Colon (tissue), 2 donors: ENCODE measurements around the gene CACNG4.
"Not testable (repeated sequence)": the region's sequence is repeated elsewhere in the genome, so short reads cannot be mapped to it uniquely, and the experiment has no call there.

Experiments used
- FAIRE-seq: peaks from 2 replicates; lab custom pipeline; 2012; peaks lifted over from hg19 to GRCh38; lab: Jason Lieb, UNC
- donor health status: control.
- donor health status: control.

Gene CACNG4

DNA sequence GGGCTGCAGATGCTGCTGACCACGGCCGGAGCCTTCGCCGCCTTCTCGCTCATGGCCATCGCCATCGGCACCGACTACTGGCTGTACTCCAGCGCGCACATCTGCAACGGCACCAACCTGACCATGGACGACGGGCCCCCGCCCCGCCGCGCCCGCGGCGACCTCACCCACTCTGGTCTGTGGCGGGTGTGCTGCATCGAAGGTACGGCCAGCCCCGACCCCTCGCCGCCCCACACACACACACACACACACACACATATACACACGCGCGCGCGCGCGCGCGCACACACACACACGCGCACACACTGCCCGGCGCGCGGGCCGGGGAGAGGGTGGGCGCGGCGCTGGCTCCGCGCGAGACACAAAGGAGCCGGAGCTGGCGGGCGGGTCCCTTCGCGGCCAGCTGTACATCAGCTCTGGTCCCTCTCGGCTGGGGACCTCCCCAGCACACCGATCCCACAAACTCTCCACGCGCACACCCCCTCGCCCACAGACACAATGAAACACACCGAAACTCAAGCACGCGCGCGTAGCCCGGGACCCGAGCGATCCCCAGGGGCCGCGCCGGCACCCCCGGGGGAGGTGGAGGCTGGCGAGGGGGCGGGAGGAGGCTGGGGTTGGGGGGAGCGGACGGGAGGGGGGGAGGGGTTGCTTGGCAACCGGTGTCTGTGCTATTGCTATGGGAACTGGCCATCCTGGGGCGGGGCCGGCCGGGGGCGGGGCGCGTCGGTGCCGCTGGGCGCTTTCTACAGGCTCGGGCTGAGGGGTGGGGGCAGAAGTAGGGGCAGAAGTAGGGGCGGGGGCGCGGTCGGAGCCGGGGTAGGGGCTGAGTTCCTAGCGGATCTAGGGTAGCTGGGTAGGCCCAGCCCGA is 658 bp downstream of the CACNG4 start:
- FAIRE-seq = no peak

GRCh38 chr17:66965801-66966262 is 1.3 kb downstream of the CACNG4 start:
- no peak for FAIRE-seq

- FAIRE-seq = no peak
Measured at GRCh38 chr17:66966298-66966697, 1.8 kb downstream of the CACNG4 start.

GRCh38 chr17:66966704-66967418 is 2.4 kb downstream of the CACNG4 start:
- no peak for FAIRE-seq

DNA sequence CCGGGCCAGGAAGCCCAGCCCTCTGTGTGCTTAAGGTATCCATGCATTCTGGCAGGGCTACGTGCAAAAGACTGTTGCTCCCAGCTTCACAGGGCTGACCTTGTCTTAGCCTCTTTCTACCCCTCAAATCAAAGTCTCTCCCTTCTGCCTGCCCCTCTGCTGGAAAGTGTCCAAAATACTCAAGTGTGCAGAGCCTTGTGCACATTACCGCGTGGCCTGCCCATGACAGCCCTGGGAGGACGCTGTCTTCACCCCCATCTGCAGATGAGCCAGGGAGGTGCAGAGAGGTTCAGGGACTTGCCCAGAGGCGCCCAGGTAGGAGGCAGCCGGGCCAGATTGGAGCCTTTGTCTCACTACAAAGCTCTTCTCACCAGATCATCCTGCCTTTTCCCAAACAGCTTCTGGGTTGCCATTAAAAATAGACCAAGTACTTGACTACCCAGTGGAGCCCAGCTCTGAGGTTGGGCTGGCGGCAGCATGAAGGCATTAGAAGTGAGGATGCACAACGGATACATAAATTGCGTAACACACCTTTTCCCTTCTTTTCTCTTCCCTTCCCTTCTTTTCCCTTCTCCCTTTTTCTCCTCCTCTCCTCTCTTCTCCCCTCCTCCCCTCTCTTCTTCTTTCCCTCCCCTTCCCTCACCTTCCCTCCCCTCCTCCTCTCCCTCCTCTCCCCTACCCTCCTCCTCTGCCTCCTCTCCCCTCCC is 3.5 kb downstream of the CACNG4 start:
- no peak for FAIRE-seq

DNA sequence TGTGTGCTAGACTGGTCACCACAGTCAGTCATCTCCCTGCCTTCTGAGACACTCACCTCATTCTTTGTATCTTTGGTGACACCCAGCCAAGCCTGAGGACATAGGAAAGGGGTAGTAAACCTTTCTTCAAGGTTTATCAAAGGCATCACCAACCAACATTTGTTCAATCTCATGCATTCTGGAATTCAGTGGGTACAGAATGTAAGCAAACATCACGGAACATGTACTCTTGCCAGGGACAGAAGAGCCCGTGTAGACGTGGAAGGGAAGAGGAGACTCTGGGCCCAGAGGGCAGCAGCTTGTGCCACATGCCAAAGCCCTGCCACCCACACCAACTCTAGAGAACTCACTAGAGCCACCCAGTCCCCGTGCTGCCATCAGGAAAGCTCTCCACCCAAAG is 4.4 kb downstream of the CACNG4 start:
- FAIRE-seq = no peak

- FAIRE-seq = no peak
Measured at GRCh38 chr17:66970140-66970539, 5.6 kb downstream of the CACNG4 start.

DNA sequence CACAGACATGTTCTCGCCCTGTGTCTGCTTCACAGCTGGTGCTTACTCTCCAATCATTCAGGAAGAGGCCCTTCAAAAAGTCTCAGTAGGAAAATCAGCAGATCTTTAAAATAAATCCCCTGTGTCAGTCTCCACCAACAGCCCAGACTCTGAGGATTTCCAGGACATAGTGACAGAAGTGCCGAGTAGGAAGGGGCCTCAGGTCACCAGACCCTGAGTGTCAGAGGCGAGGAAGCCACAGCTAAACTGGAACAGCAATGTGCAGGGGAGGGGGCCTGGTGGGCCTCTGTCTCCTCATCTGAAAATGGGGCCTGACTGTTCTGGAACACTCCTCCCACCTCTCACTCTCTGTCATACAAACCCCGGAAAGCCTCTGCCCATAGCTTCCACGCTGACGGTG is 6.3 kb downstream of the CACNG4 start:
- no peak for FAIRE-seq

GRCh38 chr17:66971264-66971663 is 6.8 kb downstream of the CACNG4 start:
- FAIRE-seq = no peak

- FAIRE-seq = no peak
Measured at GRCh38 chr17:66971730-66972441, 7.4 kb downstream of the CACNG4 start.

DNA sequence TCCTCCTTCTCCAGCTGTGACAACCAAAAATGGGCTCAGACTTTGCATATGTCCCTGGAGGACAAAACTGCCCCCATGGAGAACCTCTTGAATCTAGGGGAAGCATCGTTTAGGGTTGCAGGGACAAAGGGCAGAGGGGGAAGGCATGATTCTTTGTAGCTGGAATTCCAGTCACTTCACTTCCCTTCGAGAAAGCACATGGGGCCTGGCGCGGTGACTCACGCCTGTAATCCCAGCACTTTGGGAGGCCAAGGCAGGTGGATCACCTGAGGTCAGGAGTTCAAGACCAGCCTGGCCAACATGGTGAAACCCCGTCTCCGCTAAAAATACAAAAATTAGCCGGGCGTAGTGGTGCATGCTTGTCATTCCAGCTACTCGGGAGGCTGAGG is 7.9 kb downstream of the CACNG4 start:
- FAIRE-seq = not testable (repeated sequence)

DNA sequence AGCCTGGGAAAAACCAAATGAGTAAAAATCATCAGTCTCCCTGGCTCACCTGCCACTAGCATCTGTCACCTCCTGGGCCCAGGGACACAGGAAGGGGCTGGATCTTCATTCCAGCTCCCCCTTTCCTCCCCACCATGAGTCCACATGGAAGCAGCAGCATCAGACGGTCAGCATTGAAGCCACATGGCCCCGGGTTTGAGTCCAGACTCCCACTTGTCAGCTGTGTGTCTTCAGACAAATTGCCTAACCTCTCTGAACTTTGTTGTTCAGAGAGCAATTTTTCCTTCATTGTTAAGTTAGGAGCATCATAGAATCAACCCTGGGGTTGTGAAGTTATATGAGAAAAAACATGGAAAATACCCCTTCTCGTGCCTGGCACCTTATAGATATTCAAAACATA is 10.7 kb downstream of the CACNG4 start:
- FAIRE-seq = no peak

DNA sequence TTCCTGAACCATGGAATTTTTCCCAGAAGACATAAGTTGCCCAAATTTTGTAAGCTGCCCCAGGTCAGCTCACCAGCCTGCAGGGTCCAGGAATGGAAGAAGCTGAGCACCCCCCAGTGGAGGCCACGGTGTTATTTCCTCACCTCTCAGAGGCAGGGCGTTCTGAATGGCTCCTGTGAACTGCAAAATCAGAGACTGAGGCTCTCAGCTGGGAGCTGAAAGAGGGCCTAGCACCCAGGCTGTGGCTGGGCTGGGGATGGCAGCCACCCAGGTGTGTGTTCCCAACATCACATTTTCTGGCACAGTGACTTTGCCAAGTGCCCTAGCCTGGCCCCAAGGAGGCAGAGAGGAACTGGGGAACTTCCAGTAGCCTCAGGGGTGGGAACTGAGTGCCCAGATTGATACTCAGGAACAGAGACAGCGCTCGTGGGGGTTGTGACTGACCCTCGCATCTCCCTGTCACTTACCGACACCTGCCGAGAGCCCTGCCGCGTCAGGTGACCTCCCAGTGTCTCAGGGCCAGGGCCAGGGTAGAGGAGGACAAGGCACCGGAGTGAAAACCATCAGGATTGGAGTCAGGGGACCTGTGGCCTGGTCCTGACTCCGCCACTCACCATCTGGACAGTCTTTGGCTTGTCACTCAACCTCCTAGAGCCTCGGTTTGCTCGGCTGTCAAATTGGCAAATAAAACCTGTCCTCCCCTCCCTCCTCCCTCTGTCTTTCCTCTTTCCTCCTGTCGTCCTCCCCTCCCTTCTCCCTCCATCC is 11.3 kb downstream of the CACNG4 start:
- FAIRE-seq = no peak

DNA sequence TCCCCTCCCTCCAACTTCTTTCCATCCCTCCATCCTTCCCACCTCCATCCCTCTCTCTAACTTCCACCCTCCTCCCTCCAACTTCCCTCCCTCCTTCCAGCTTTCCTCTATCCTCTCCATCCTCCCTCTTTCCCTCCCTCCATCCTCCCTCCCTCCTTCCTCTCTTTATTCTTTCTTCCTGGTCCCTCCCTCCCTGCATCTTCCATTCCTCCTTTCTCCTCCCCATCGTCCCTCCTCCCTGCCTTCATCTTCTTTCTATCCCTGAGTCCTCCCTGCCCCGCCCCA is 11.8 kb downstream of the CACNG4 start:
- FAIRE-seq = no peak

- no peak for FAIRE-seq
Measured at GRCh38 chr17:66976781-66977201, 12.3 kb downstream of the CACNG4 start.

- no peak for FAIRE-seq
Measured at GRCh38 chr17:66978514-66979061, 14.1 kb downstream of the CACNG4 start.

GRCh38 chr17:66980896-66981295 is 16.4 kb downstream of the CACNG4 start:
- no peak for FAIRE-seq

- no peak for FAIRE-seq
Measured at GRCh38 chr17:66981983-66982508, 17.5 kb downstream of the CACNG4 start.

DNA sequence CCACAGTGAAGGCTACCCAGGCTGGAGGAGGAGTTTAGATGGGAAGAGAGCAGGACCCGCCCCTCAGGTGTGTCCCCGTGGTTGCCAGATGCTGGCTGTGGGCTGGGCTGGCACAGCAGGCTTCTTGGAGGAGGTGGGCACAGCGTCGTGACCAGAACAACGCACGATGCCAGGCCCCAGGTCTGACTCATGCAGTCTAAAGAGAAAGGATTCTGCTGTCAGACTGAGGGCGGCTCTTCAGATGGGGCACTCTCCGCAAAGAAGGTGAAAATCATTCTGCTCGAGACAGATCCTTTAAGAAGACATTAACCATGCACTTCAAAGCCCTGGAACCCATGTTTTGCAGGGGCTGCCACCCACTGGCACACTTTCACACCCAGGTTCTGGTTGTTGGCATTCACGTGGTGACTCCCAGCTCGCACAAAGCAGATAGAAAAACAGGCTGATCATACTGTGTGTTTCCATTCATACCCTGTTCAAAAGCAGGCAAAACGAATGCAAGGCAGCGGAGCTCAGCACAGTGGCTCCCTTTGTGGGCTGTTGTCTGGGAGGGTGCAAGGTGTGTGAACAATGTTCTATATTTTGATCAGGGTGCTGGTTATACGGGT is 19.0 kb downstream of the CACNG4 start:
- no peak for FAIRE-seq

DNA sequence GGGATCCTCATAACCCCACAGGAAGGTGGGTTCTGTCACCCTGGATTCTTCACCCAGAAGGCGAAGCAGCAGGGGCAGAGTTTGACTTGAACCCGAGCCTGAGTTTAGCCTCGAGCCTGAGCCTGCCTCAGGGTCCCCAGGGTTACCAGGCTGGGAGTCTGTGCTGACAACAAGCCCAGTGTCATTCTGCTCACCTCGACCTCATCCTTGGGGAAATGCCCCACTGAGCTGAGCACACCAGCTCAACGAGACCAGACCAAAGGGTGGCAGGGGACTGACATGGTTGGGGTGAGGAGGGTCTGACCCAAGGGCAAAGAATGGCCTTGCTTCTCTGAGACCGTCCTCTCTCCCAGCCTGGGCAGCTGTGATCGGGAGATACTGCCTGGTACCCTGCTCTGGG is 20.2 kb downstream of the CACNG4 start:
- FAIRE-seq = no peak
